Measurements from ENCODE around the gene PHACTR4.

The PHACTR4 gene

DNA sequence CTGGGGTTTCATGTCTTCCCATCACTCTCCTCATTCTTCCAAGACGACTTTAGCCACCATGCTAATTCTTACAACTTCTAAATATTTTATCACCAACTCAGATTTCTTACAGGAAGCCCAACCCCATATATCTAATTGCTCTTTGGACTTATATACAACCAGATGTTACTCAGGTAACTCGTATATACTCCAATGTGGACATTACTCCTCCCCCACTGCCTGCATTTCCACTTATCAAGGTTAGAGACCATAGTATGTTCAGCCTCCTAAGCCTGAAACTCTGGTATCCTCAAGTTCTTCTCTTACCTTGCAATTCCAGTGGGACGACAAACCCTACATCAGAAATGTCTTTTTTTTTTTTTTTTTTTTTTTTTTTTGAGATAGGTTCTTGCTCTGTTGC is 133.6 kb downstream of the PHACTR4 start:
- no peak overlapping the region for H3K4me3 ChIP-seq (ENCODE audit: low read depth, low read length)
- H3K27ac ChIP-seq: no peak overlapping the region
- in situ Hi-C loops (cut with HindIII; ENCODE audit: low pct_ligation_motif_present, low sequenced_read_pairs): no loop called here
- TF ChIP-seq, protein P1, sequence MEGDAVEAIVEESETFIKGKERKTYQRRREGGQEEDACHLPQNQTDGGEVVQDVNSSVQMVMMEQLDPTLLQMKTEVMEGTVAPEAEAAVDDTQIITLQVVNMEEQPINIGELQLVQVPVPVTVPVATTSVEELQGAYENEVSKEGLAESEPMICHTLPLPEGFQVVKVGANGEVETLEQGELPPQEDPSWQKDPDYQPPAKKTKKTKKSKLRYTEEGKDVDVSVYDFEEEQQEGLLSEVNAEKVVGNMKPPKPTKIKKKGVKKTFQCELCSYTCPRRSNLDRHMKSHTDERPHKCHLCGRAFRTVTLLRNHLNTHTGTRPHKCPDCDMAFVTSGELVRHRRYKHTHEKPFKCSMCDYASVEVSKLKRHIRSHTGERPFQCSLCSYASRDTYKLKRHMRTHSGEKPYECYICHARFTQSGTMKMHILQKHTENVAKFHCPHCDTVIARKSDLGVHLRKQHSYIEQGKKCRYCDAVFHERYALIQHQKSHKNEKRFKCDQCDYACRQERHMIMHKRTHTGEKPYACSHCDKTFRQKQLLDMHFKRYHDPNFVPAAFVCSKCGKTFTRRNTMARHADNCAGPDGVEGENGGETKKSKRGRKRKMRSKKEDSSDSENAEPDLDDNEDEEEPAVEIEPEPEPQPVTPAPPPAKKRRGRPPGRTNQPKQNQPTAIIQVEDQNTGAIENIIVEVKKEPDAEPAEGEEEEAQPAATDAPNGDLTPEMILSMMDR (IDR thresholded peaks at IDR 0.05; ENCODE audit: low read depth, low read length, missing control alignments): no peak
- H3K36me3 ChIP-seq (replicated peaks): peaks cover 21% of the 10 kb centered on the region
- DNase-seq: no peak
- no peaks in the 10 kb centered on the region for H3K27me3 ChIP-seq (replicated peaks)

DNA sequence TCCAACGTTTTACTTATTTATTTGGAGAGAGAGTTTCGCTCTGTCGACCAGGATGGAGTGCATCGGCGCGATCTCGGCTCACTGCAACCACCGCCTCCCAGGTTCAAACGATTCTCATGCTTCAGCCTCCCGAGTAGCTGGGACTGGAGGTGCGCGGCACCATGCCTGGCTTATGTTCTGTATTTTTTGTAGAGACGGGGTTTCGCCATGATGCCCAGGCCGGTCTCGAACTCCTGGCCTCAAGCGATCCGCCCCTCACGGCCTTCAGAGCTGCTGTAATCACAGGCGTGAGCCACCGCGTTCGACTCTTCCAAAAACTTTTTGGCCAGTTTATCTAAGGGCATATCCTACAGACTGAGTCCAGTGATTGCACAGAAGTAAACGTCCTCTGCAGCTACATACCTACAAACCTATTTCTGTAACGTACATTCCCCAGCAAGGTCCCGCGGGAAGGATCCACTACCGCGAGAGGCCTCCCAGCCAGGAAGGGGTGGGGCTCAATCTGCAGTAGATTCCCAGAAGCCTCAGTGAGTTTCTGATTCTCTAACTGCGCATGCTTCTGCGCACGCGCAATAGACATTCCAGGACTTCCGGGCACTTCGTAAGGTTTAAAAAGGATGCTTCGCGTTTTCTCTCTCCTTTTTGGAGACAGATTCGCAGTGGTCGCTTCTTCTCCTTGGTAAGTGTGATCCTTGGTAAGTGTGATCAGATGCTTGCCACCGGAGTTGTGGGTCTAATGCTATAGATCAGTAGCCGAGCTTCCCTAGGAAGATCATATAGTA is 136.1 kb downstream of the PHACTR4 start, which contains the start of gene RCC1:
RCC1 (plus strand) TSS at position 638 of the 782 bp plus-strand sequence. CDS start 23,824 bp downstream, outside the sequence.
- Histone ChIP-seq H3K4me3 (ENCODE audit: low read depth, low read length) (peak within 1 kb of the TSS; percentile 96), H3K36me3 (replicated peaks) (peaks cover 45% of the 10 kb centered on the region), H3K27me3 (replicated peaks) (no peaks in the 10 kb centered on the region), H3K27ac (peak within 1 kb of the TSS; percentile 88)
- DNase-seq: peak; percentile 99
- TF ChIP-seq, protein P1 (IDR thresholded peaks at IDR 0.05; ENCODE audit: low read depth, low read length, missing control alignments): no peak
- in situ Hi-C loops (cut with HindIII; ENCODE audit: low pct_ligation_motif_present, low sequenced_read_pairs): no loop called here

DNA sequence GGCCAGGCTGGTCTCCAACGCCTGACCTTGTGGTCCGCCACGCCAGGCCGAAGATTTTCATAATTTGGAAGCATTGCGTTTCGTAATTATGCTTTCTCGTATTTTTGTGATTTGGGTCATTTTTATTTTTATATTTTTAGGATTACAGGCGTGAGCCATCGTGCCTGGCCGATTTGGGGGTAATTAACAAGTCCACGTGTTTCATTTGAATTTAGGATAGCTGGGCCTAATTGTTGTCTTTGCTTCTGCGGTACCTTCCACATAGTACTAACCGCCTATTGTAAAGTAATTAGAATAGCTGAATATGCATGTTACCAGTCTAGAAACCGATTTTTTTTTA is 137.3 kb downstream of the PHACTR4 start:
- in situ Hi-C loops (cut with HindIII; ENCODE audit: low pct_ligation_motif_present, low sequenced_read_pairs): no loop called here
- peak overlapping the region; percentile 96 for H3K4me3 ChIP-seq (ENCODE audit: low read depth, low read length)
- no peaks in the 10 kb centered on the region for H3K27me3 ChIP-seq (replicated peaks)
- TF ChIP-seq, protein P1 (IDR thresholded peaks at IDR 0.05; ENCODE audit: low read depth, low read length, missing control alignments): no peak
- no peak for DNase-seq
- peaks cover 58% of the 10 kb centered on the region for H3K36me3 ChIP-seq (replicated peaks)
- H3K27ac ChIP-seq: peak overlapping the region; percentile 88

DNA sequence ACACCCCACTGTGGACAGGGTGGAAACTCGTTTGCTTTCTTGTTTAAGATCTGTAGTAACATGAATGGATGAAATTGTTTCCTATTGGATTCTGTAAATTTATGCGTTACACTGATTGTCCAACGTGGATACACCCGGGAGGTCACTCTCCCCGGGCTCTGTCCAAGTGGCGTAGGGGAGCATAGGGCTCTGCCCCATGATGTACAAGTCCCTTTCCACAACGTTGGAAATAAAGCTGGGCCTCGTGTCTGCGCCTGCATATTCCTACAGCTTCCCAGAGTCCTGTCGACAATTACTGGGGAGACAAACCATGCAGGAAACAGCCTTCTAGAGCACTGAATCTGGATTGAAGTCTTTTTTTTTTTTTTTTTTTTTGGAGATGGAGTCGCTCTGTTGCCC is 137.7 kb downstream of the PHACTR4 start:
- H3K4me3 ChIP-seq (ENCODE audit: low read depth, low read length): peak overlapping the region; percentile 96
- DNase-seq: no peak
- no peaks in the 10 kb centered on the region for H3K27me3 ChIP-seq (replicated peaks)
- peak overlapping the region; percentile 88 for H3K27ac ChIP-seq
- in situ Hi-C loops (cut with HindIII; ENCODE audit: low pct_ligation_motif_present, low sequenced_read_pairs): no loop called here
- peaks cover 61% of the 10 kb centered on the region for H3K36me3 ChIP-seq (replicated peaks)
- TF ChIP-seq, protein P1 (IDR thresholded peaks at IDR 0.05; ENCODE audit: low read depth, low read length, missing control alignments): no peak

DNA sequence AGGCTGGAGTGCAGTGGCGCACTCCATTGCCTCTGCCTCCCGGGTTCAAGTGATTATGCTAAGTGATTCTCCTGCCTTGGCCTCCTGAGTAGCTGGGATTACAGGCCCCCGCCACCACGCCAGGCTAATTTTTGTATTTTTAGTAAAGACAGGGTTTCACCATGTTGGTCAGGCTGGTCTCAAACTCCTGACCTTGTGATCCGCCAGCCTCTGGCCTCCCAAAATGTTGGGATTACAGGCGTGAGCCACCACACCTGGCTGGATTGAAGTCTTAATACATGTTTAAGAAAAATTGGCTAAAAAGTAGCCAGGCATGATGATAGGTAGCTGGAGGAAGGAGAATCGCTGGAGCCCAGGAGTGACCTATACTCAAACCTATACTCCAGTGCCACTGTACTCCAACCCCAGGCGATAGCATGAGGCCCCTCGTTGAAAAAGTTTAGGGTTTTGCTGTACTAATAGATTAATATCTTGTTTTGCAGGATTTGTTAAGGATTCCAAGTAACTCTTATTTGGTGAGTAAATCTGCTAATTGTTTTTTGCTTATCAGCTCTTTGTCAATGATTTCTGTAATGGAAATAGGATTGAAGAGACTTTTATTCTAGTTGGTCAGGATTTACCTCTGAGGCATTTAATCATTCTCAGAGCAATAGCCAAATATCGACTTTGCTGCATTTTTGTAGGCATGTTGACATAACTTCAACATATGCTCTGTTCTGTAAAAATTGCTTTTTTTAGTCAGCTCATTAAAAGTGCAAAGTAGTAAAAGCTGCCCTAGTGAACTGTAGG is 138.3 kb downstream of the PHACTR4 start:
- TF ChIP-seq, protein P1 (IDR thresholded peaks at IDR 0.05; ENCODE audit: low read depth, low read length, missing control alignments): no peak
- peak overlapping the region; percentile 96 for H3K4me3 ChIP-seq (ENCODE audit: low read depth, low read length)
- peak overlapping the region; percentile 88 for H3K27ac ChIP-seq
- H3K27me3 ChIP-seq (replicated peaks): no peaks in the 10 kb centered on the region
- peaks cover 64% of the 10 kb centered on the region for H3K36me3 ChIP-seq (replicated peaks)
- DNase-seq: no peak
- in situ Hi-C loops (cut with HindIII; ENCODE audit: low pct_ligation_motif_present, low sequenced_read_pairs): no loop called here

All from brain microvascular endothelial cell (primary cell).